T-helper 1 cell treated with Interleukin-12 subunit alpha and Interleukin-12 subunit beta and Interleukin-4 antibody, amounts not matched to agents 30 μg/mL and 1 μg/mL, for 36 hours (primary cell): Measurements from ENCODE around the gene ITSN1.
"Not testable (repeated sequence)": the region's sequence is repeated elsewhere in the genome, so short reads cannot be mapped to it uniquely, and the experiment has no call there.

Experiments
- H3K27ac Mint-ChIP-seq: one replicate; pipeline ENCODE4 v1.8.0; 2021; ENCODE audit warnings: mild to moderate bottlenecking, mixed read lengths
- H3K27me3 Mint-ChIP-seq: one replicate; pipeline ENCODE4 v1.8.0; 2021; ENCODE audit warnings: low read depth, mixed read lengths
- H3K36me3 Mint-ChIP-seq: one replicate; pipeline ENCODE4 v1.8.0; 2021; ENCODE audit warnings: low read depth, mixed read lengths
- H3K4me1 Mint-ChIP-seq: one replicate; pipeline ENCODE4 v1.8.0; 2021; ENCODE audit warnings: low read depth, mixed read lengths
- H3K4me3 Mint-ChIP-seq: one replicate; pipeline ENCODE4 v1.8.0; 2021; ENCODE audit warnings: mild to moderate bottlenecking, moderate library complexity, mixed read lengths
- H3K9me3 Mint-ChIP-seq: one replicate; pipeline ENCODE4 v1.8.0; 2021; ENCODE audit warnings: mixed read lengths

Gene ITSN1

GRCh38 chr21:33924079-33924765 lies 281.9 kb downstream of the ITSN1 start:
- no peaks in the 10 kb centered on the region for H3K27me3 Mint-ChIP-seq
- no peaks in the 10 kb centered on the region for H3K9me3 Mint-ChIP-seq
- H3K4me3 Mint-ChIP-seq = no peak overlapping the region
- peak overlapping the region; percentile 64 for H3K27ac Mint-ChIP-seq
- peaks cover 2% of the 10 kb centered on the region for H3K36me3 Mint-ChIP-seq
- peaks cover 15% of the 10 kb centered on the region for H3K4me1 Mint-ChIP-seq

DNA sequence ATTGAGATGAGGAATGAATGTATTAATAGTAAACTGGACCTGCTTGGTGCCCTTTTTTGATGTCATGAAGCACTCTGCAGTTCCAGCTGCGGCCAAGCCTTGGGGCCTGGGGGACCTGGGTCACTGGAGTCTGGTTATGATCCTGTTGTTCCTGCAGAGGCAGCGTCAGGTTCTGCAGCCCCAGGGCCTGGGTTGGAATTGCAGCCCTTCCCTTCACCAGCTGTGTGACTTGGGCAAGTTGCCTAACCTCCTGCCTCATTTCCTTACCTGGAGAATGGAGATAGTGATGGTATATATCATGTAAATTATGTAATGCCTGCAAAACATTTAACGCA lies 282.4 kb downstream of the ITSN1 start:
- Mint-ChIP-seq H3K27me3 (no peaks in the 10 kb centered on the region), H3K36me3 (peaks cover 2% of the 10 kb centered on the region), H3K4me1 (peaks cover 15% of the 10 kb centered on the region), H3K27ac (no peak overlapping the region), H3K9me3 (no peaks in the 10 kb centered on the region), H3K4me3 (no peak overlapping the region)

- H3K36me3 Mint-ChIP-seq, H3K27me3 Mint-ChIP-seq: not testable (repeated sequence)
Observed at GRCh38 chr21:33926248-33926647, 283.9 kb downstream of the ITSN1 start.

GRCh38 chr21:33931052-33931798 lies 288.9 kb downstream of the ITSN1 start:
- peaks cover 16% of the 10 kb centered on the region for H3K36me3 Mint-ChIP-seq
- H3K9me3 Mint-ChIP-seq, H3K27me3 Mint-ChIP-seq: not testable (repeated sequence)
- peak overlapping the region; percentile 98 for H3K4me3 Mint-ChIP-seq
- H3K27ac Mint-ChIP-seq = peak overlapping the region; percentile 100
- peaks cover 31% of the 10 kb centered on the region for H3K4me1 Mint-ChIP-seq

More at GRCh38 chr21:33926248-33926647, 283.9 kb downstream of the ITSN1 start:
- H3K27ac Mint-ChIP-seq, H3K9me3 Mint-ChIP-seq, H3K4me3 Mint-ChIP-seq: not testable (repeated sequence)
- peaks cover 13% of the 10 kb centered on the region for H3K4me1 Mint-ChIP-seq

- Mint-ChIP-seq H3K4me1 (peaks cover 38% of the 10 kb centered on the region), H3K27ac (peak overlapping the region; percentile 100), H3K36me3 (peaks cover 20% of the 10 kb centered on the region), H3K27me3 (no peaks in the 10 kb centered on the region), H3K4me3 (peak overlapping the region; percentile 98), H3K9me3 (peaks cover 4% of the 10 kb centered on the region)
Observed at GRCh38 chr21:33931799-33932390, 289.6 kb downstream of the ITSN1 start.

GRCh38 chr21:33932731-33933130 lies 290.4 kb downstream of the ITSN1 start:
- peak overlapping the region; percentile 98 for H3K4me3 Mint-ChIP-seq
- H3K27me3 Mint-ChIP-seq = no peaks in the 10 kb centered on the region
- H3K27ac Mint-ChIP-seq = peak overlapping the region; percentile 100
- H3K36me3 Mint-ChIP-seq = peaks cover 20% of the 10 kb centered on the region
- peaks cover 45% of the 10 kb centered on the region for H3K4me1 Mint-ChIP-seq
- H3K9me3 Mint-ChIP-seq = peaks cover 4% of the 10 kb centered on the region

DNA sequence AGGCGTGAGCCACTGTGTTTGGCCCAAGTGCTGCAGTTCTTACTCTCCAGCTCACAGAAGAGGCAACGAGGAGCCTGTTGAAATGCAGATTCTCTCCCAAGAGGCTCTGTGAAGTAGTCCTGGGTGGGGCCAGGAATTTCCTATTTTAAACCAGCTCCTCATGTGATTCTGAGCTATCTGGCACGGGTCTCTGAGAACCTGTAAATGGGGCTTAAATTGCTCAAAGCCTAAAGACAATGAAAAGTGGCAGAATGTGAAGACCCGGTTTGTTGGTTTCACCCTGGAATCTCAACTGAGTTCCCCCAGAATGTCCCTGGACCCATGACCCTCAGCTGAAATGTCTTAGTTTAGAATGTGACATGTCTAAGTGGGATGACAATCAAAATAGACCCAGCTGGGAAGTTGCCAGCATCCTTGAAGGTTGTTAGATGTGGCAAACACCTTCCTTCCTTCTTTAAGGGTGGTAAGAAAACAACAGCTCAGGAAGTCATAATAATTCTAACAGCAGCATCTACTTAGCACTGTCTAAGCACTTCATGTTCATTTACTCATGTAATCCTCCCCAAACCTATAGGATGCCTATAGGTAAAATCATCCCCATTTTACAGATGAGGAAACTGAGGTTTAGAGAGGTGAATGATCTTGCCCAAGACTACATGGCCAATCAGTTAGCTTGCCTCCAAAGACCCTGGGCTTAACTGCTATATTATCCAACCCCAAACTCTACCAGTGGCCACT lies 294.2 kb downstream of the ITSN1 start:
- peak overlapping the region; percentile 94 for H3K27ac Mint-ChIP-seq

GRCh38 chr21:33937146-33937545 lies 294.8 kb downstream of the ITSN1 start:
- H3K4me1 Mint-ChIP-seq = peaks cover 59% of the 10 kb centered on the region
- no peaks in the 10 kb centered on the region for H3K9me3 Mint-ChIP-seq
- no peaks in the 10 kb centered on the region for H3K27me3 Mint-ChIP-seq
- peak overlapping the region; percentile 94 for H3K27ac Mint-ChIP-seq
- H3K4me3 Mint-ChIP-seq = peak overlapping the region; percentile 51
- H3K36me3 Mint-ChIP-seq = peaks cover 37% of the 10 kb centered on the region

More for the DNA sequence above, 294.2 kb downstream of the ITSN1 start:
- H3K4me3 Mint-ChIP-seq = peak overlapping the region; percentile 51
- peaks cover 64% of the 10 kb centered on the region for H3K4me1 Mint-ChIP-seq
- peaks cover 42% of the 10 kb centered on the region for H3K36me3 Mint-ChIP-seq
- no peaks in the 10 kb centered on the region for H3K27me3 Mint-ChIP-seq
- peaks cover 2% of the 10 kb centered on the region for H3K9me3 Mint-ChIP-seq

GRCh38 chr21:33937931-33938339 lies 295.6 kb downstream of the ITSN1 start:
- Mint-ChIP-seq H3K4me1 (peaks cover 52% of the 10 kb centered on the region), H3K27me3 (no peaks in the 10 kb centered on the region), H3K9me3 (no peaks in the 10 kb centered on the region), H3K4me3 (no peak overlapping the region), H3K27ac (peak overlapping the region; percentile 94), H3K36me3 (peaks cover 37% of the 10 kb centered on the region)

DNA sequence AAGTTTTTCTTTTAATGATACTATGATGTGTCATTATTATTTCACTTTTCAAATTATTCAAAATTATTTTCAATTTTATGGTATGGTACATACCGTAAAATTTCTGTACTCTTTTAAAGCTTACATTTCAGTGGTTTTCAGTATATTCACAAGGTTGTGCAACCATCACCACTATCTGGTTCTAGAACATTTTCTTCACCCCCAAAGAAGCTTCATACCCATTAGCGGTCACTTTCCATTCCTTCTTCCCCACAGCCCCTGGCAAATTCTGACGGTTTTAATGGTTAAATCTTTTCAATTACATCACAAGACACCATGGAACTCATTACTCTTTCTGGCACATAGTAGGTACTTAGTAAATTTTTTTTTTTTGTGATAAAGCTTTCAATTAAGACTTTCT lies 296.1 kb downstream of the ITSN1 start:
- peaks cover 51% of the 10 kb centered on the region for H3K4me1 Mint-ChIP-seq
- peak overlapping the region; percentile 94 for H3K27ac Mint-ChIP-seq
- H3K36me3 Mint-ChIP-seq = peaks cover 42% of the 10 kb centered on the region
- no peak overlapping the region for H3K4me3 Mint-ChIP-seq
- H3K9me3 Mint-ChIP-seq = no peaks in the 10 kb centered on the region
- H3K27me3 Mint-ChIP-seq = no peaks in the 10 kb centered on the region

- no peak overlapping the region for H3K4me3 Mint-ChIP-seq
Observed at GRCh38 chr21:33939226-33939625, 296.9 kb downstream of the ITSN1 start.

GRCh38 chr21:33940164-33940880 lies 298.0 kb downstream of the ITSN1 start:
- H3K27me3 Mint-ChIP-seq = no peaks in the 10 kb centered on the region
- H3K36me3 Mint-ChIP-seq = peaks cover 55% of the 10 kb centered on the region
- H3K4me3 Mint-ChIP-seq = no peak overlapping the region
- peaks cover 11% of the 10 kb centered on the region for H3K9me3 Mint-ChIP-seq
- H3K4me1 Mint-ChIP-seq = peaks cover 51% of the 10 kb centered on the region
- H3K27ac Mint-ChIP-seq = peak overlapping the region; percentile 33

More at GRCh38 chr21:33939226-33939625, 296.9 kb downstream of the ITSN1 start:
- Mint-ChIP-seq H3K4me1 (peaks cover 51% of the 10 kb centered on the region), H3K27me3 (no peaks in the 10 kb centered on the region), H3K36me3 (peaks cover 50% of the 10 kb centered on the region), H3K9me3 (peaks cover 2% of the 10 kb centered on the region), H3K27ac (no peak overlapping the region)

GRCh38 chr21:33940881-33941245 lies 298.6 kb downstream of the ITSN1 start:
- Mint-ChIP-seq H3K27ac (peak overlapping the region; percentile 33), H3K36me3 (peaks cover 54% of the 10 kb centered on the region), H3K4me3 (no peak overlapping the region), H3K27me3 (no peaks in the 10 kb centered on the region), H3K9me3 (peaks cover 11% of the 10 kb centered on the region), H3K4me1 (peaks cover 48% of the 10 kb centered on the region)

DNA sequence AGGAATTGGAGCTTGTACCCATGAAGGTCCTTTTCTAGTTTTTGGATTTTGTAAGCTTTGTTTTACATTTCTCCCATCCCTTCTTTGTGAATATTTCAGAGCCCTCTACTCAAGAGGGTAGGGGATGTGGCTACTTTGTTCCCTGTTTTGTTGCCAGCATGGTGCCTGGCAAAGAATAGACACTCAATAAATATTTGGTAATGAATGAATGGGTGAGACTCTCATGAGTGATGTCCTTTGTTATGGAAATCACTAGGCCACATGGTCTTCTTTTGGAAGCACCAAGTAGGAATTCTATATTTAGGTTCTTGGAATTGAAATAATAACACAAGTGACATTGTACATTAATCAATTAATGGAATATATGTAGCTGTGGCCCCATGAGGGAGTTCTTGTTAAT lies 300.1 kb downstream of the ITSN1 start:
- no peak overlapping the region for H3K27ac Mint-ChIP-seq
- H3K27me3 Mint-ChIP-seq = no peaks in the 10 kb centered on the region
- H3K4me1 Mint-ChIP-seq = peaks cover 47% of the 10 kb centered on the region
- peaks cover 11% of the 10 kb centered on the region for H3K9me3 Mint-ChIP-seq
- H3K36me3 Mint-ChIP-seq = peaks cover 62% of the 10 kb centered on the region
- H3K4me3 Mint-ChIP-seq = no peak overlapping the region
